GM23338 (cell line): ENCODE measurements around the gene TEX26. TPM values are rescaled to one million over a fixed set of nuclear protein-coding genes. Genes with fewer than 3 reads are reported as not detected.

ENCODE experiments used
- ATAC-seq: fragments of 200-7000 bp; cut with Tn5 transposase; 3 replicates; pipeline ENCODE4 v1.9.1; 2020
- DNase-seq: peaks from one replicate; pipeline ENCODE4 v3.0.0-alpha.2; 2015; ENCODE audit warnings: low spot score
- H2AFZ ChIP-seq: fragments of 200-600 bp; sonication (generic); 2 replicates; pipeline ENCODE4 v1.8.0; 2016; ENCODE audit warnings: antibody characterized with exemption, mild to moderate bottlenecking, moderate library complexity
- H3F3A ChIP-seq: fragments of 200-600 bp; sonication (generic); replicated peaks from 2 replicates; pipeline ENCODE4 v1.8.0; 2017; ENCODE audit warnings: antibody characterized with exemption, mixed run types, low read depth
- H3K27ac ChIP-seq: fragments of 200-600 bp; sonication (generic); 2 replicates; pipeline ENCODE4 v1.6.1; 2016; ENCODE audit warnings: low read depth
- H3K27me3 ChIP-seq: fragments of 200-600 bp; sonication (generic); 2 replicates; pipeline ENCODE4 v1.8.0; 2016; ENCODE audit warnings: mild to moderate bottlenecking, mixed run types, moderate library complexity; ENCODE audit not compliant: insufficient read depth
- H3K36me3 ChIP-seq: fragments of 200-600 bp; sonication (generic); 2 replicates; pipeline ENCODE4 v1.8.0; 2016; ENCODE audit warnings: mild to moderate bottlenecking; ENCODE audit not compliant: insufficient read depth
- H3K4me1 ChIP-seq: fragments of 200-600 bp; sonication (generic); 2 replicates; pipeline ENCODE4 v1.8.0; 2016; ENCODE audit warnings: mild to moderate bottlenecking, moderate library complexity; ENCODE audit not compliant: insufficient read depth
- H3K4me2 ChIP-seq: fragments of 200-600 bp; sonication (generic); 2 replicates; pipeline ENCODE4 v1.7.1; 2017; ENCODE audit warnings: mixed run types
- H3K4me3 ChIP-seq: fragments of 200-600 bp; sonication (generic); 2 replicates; pipeline ENCODE4 v1.6.1; 2016; ENCODE audit warnings: mixed run types
- H3K79me2 ChIP-seq: fragments of 200-600 bp; sonication (generic); replicated peaks from 2 replicates; pipeline ENCODE4 v1.8.0; 2017; ENCODE audit warnings: mild to moderate bottlenecking; ENCODE audit not compliant: insufficient read depth
- H3K9me2 ChIP-seq: fragments of 200-600 bp; sonication (generic); 2 replicates; pipeline ENCODE4 v1.8.0; 2017; ENCODE audit not compliant: insufficient read depth
- H4K20me1 ChIP-seq: fragments of 200-600 bp; sonication (generic); replicated peaks from 2 replicates; pipeline ENCODE4 v1.8.0; 2017; ENCODE audit warnings: mild to moderate bottlenecking; ENCODE audit not compliant: insufficient read depth
- H3K27ac Mint-ChIP-seq: 2 replicates; pipeline ENCODE4 v1.8.0; 2020; ENCODE audit warnings: inconsistent platforms, mild to moderate bottlenecking, moderate library complexity, mixed read lengths
- H3K27me3 Mint-ChIP-seq: 3 replicates; pipeline ENCODE4 v1.8.0; 2022; ENCODE audit warnings: low read depth, mild to moderate bottlenecking, moderate library complexity, mixed read lengths, inconsistent platforms; ENCODE audit not compliant: insufficient read depth, poor library complexity
- H3K36me3 Mint-ChIP-seq: 3 replicates; pipeline ENCODE4 v1.8.0; 2021; ENCODE audit warnings: low read depth, mild to moderate bottlenecking, inconsistent platforms, moderate library complexity, mixed read lengths
- H3K4me1 Mint-ChIP-seq: 3 replicates; pipeline ENCODE4 v1.8.0; 2020; ENCODE audit warnings: mild to moderate bottlenecking, inconsistent platforms, mixed read lengths
- H3K4me3 Mint-ChIP-seq: 3 replicates; pipeline ENCODE4 v1.8.0; 2021; ENCODE audit warnings: moderate library complexity, mild to moderate bottlenecking, inconsistent platforms, mixed read lengths
- H3K9me3 Mint-ChIP-seq: 3 replicates; pipeline ENCODE4 v1.8.0; 2020; ENCODE audit warnings: moderate library complexity, mild to moderate bottlenecking, inconsistent platforms, mixed read lengths
- CREB1 ChIP-seq: fragments of 250-450 bp; sonication (Bioruptor Pico); IDR thresholded peaks from 2 replicates; pipeline ENCODE4 v1.5.0; 2020; ENCODE audit warnings: low read depth, mild to moderate bottlenecking, moderate library complexity
- EZH2 ChIP-seq: fragments of 200-600 bp; sonication (generic); IDR thresholded peaks from one replicate; pipeline ENCODE4 v1.8.0; 2017; ENCODE audit warnings: antibody characterized with exemption, mild to moderate bottlenecking, low read depth; ENCODE audit not compliant: unreplicated experiment
- EZH2phosphoT487 ChIP-seq: fragments of 200-600 bp; sonication (generic); IDR thresholded peaks from one replicate; pipeline ENCODE4 v1.8.1; 2018; ENCODE audit warnings: antibody characterized with exemption; ENCODE audit not compliant: unreplicated experiment
- JUNB ChIP-seq: IDR thresholded peaks from one replicate; pipeline ENCODE4 v1.6.1; 2016; ENCODE audit warnings: antibody characterized with exemption; ENCODE audit not compliant: unreplicated experiment
- NANOG ChIP-seq: IDR thresholded peaks from 2 replicates; pipeline ENCODE4 v1.6.1; 2016; ENCODE audit warnings: antibody characterized with exemption, borderline replicate concordance
- POLR2AphosphoS5 ChIP-seq: IDR thresholded peaks from 2 replicates; pipeline ENCODE4 v1.6.1; 2016; ENCODE audit warnings: antibody characterized with exemption, low read depth
- ZNF331 ChIP-seq: fragments of 250-450 bp; sonication (Bioruptor Pico); IDR thresholded peaks from 2 replicates; pipeline ENCODE4 v1.5.0; 2020; ENCODE audit warnings: low read depth, mild to moderate bottlenecking, moderate library complexity
- polyA plus RNA-seq: library from polyadenylated mRNA; unstranded; fragments of >200 nt; fragmentation: Nextera tagmentation; extraction: Ambion mirVana; gene quantifications from 2 replicates; pipeline ENCODE4 v1.2.1, GENCODE V29; 2016
- total RNA-seq: library from RNA; depleted of rRNA; stranded (reverse); fragments of >200 nt; shearing (Covaris generic); gene quantifications from 2 replicates; pipeline ENCODE4 v1.2.3, GENCODE V29; 2014
- TF ChIP-seq, protein P1 (sequence below): IDR thresholded peaks from 2 replicates; pipeline ENCODE4 v1.6.1; 2016; ENCODE audit warnings: antibody characterized with exemption
- TF ChIP-seq, protein P2 (sequence below): IDR thresholded peaks from one replicate; pipeline ENCODE4 v1.6.1; 2018; ENCODE audit warnings: antibody characterized with exemption; ENCODE audit not compliant: unreplicated experiment
- TF ChIP-seq, protein P3 (sequence below): fragments of 250-450 bp; sonication (Bioruptor Pico); IDR thresholded peaks from 2 replicates; pipeline ENCODE4 v1.5.0; 2020; ENCODE audit warnings: mild to moderate bottlenecking, moderate library complexity

TEX26 gene
- total and polyA plus RNA-seq, 2 experiments from 2014 or later = not detected

DNA sequence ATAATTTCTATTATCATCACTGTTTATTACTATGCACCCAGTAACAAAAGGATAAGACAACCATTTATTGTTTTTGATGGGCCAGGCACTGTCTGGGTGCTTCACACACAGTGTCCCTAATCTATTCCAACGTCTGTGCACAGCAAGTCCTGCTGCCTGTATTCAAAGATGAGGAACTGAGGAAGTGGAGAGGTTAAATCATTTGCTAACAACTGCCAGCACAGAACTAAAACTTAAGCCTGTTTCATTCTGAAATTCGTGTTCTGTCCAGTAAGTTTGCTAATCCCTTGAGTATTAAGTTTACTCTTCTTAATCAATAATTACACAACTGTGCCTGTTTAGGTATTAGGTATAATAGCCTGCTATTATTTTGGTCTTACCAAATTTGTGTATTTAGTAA, 41.9 kb downstream of the TEX26 start:
- no peaks in the 10 kb centered on the region for H3K36me3 Mint-ChIP-seq
- DNase-seq (no peak), ATAC-seq (no peak)
- Histone ChIP-seq H3K27ac (no peak overlapping the region), H3K4me3 (no peak overlapping the region), H3K4me2 (no peak overlapping the region), H3K9me2 (no peaks in the 10 kb centered on the region), H3K4me1 (no peaks in the 10 kb centered on the region), H3F3A (no peaks in the 10 kb centered on the region), H4K20me1 (no peaks in the 10 kb centered on the region), H2AFZ (no peak overlapping the region), H3K36me3 (no peaks in the 10 kb centered on the region), H3K79me2 (no peaks in the 10 kb centered on the region), H3K27me3 (no peaks in the 10 kb centered on the region)
- H3K27ac Mint-ChIP-seq = no peak overlapping the region
- TF ChIP-seq JUNB (no peak), EZH2 (no peak), POLR2AphosphoS5 (no peak)
- TF ChIP-seq, protein P1, sequence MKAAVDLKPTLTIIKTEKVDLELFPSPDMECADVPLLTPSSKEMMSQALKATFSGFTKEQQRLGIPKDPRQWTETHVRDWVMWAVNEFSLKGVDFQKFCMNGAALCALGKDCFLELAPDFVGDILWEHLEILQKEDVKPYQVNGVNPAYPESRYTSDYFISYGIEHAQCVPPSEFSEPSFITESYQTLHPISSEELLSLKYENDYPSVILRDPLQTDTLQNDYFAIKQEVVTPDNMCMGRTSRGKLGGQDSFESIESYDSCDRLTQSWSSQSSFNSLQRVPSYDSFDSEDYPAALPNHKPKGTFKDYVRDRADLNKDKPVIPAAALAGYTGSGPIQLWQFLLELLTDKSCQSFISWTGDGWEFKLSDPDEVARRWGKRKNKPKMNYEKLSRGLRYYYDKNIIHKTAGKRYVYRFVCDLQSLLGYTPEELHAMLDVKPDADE = no peak
- no peaks in the 10 kb centered on the region for H3K27me3 Mint-ChIP-seq
- H3K4me3 Mint-ChIP-seq = no peak overlapping the region
- H3K4me1 Mint-ChIP-seq = peaks cover 4% of the 10 kb centered on the region; the same call in 1 of the 3 replicates
- H3K9me3 Mint-ChIP-seq = no peaks in the 10 kb centered on the region; the same call in 2 of the 3 replicates

DNA sequence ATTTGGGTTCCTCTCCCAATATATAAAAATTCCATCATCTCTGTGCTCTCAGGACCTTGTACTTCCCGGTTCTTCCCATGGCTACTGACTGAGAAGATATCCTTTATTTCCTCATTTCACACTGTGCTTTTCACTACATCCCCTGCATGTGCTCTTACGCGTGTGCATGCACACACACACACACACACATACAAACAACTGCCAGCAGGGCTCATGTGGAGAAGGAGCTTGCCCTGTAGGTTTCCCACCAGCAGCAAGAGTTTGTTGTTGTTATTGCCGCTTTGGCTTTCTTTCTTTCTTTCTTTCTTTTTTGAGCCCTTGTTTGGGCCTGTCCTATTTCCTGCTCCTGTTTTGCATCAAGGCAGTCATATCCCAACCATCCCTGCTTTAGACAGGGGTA, 43.6 kb downstream of the TEX26 start:
- ATAC-seq (no peak), DNase-seq (no peak)
- Histone ChIP-seq H3K27ac (no peak overlapping the region), H3K4me3 (no peak overlapping the region), H3K79me2 (no peaks in the 10 kb centered on the region), H3K4me2 (no peak overlapping the region), H3K9me2 (no peaks in the 10 kb centered on the region), H3F3A (no peaks in the 10 kb centered on the region), H2AFZ (peak overlapping the region; percentile 91), H3K27me3 (no peaks in the 10 kb centered on the region), H3K4me1 (no peaks in the 10 kb centered on the region), H4K20me1 (no peaks in the 10 kb centered on the region), H3K36me3 (no peaks in the 10 kb centered on the region)
- H3K36me3 Mint-ChIP-seq = no peaks in the 10 kb centered on the region
- no peak overlapping the region for H3K27ac Mint-ChIP-seq
- no peaks in the 10 kb centered on the region for H3K27me3 Mint-ChIP-seq
- no peak overlapping the region for H3K4me3 Mint-ChIP-seq
- no peaks in the 10 kb centered on the region; the same call in 2 of the 3 replicates for H3K9me3 Mint-ChIP-seq
- H3K4me1 Mint-ChIP-seq = peaks cover 4% of the 10 kb centered on the region; the same call in 1 of the 3 replicates
- TF ChIP-seq CREB1 (CRISPR knock-in tag) (no peak), NANOG (no peak), ZNF331 (CRISPR knock-in tag) (no peak), EZH2 (no peak), JUNB (no peak), EZH2phosphoT487 (no peak)
- TF ChIP-seq, protein P2, sequence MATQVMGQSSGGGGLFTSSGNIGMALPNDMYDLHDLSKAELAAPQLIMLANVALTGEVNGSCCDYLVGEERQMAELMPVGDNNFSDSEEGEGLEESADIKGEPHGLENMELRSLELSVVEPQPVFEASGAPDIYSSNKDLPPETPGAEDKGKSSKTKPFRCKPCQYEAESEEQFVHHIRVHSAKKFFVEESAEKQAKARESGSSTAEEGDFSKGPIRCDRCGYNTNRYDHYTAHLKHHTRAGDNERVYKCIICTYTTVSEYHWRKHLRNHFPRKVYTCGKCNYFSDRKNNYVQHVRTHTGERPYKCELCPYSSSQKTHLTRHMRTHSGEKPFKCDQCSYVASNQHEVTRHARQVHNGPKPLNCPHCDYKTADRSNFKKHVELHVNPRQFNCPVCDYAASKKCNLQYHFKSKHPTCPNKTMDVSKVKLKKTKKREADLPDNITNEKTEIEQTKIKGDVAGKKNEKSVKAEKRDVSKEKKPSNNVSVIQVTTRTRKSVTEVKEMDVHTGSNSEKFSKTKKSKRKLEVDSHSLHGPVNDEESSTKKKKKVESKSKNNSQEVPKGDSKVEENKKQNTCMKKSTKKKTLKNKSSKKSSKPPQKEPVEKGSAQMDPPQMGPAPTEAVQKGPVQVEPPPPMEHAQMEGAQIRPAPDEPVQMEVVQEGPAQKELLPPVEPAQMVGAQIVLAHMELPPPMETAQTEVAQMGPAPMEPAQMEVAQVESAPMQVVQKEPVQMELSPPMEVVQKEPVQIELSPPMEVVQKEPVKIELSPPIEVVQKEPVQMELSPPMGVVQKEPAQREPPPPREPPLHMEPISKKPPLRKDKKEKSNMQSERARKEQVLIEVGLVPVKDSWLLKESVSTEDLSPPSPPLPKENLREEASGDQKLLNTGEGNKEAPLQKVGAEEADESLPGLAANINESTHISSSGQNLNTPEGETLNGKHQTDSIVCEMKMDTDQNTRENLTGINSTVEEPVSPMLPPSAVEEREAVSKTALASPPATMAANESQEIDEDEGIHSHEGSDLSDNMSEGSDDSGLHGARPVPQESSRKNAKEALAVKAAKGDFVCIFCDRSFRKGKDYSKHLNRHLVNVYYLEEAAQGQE = no peak
- TF ChIP-seq, protein P1 = no peak
- TF ChIP-seq, protein P3, sequence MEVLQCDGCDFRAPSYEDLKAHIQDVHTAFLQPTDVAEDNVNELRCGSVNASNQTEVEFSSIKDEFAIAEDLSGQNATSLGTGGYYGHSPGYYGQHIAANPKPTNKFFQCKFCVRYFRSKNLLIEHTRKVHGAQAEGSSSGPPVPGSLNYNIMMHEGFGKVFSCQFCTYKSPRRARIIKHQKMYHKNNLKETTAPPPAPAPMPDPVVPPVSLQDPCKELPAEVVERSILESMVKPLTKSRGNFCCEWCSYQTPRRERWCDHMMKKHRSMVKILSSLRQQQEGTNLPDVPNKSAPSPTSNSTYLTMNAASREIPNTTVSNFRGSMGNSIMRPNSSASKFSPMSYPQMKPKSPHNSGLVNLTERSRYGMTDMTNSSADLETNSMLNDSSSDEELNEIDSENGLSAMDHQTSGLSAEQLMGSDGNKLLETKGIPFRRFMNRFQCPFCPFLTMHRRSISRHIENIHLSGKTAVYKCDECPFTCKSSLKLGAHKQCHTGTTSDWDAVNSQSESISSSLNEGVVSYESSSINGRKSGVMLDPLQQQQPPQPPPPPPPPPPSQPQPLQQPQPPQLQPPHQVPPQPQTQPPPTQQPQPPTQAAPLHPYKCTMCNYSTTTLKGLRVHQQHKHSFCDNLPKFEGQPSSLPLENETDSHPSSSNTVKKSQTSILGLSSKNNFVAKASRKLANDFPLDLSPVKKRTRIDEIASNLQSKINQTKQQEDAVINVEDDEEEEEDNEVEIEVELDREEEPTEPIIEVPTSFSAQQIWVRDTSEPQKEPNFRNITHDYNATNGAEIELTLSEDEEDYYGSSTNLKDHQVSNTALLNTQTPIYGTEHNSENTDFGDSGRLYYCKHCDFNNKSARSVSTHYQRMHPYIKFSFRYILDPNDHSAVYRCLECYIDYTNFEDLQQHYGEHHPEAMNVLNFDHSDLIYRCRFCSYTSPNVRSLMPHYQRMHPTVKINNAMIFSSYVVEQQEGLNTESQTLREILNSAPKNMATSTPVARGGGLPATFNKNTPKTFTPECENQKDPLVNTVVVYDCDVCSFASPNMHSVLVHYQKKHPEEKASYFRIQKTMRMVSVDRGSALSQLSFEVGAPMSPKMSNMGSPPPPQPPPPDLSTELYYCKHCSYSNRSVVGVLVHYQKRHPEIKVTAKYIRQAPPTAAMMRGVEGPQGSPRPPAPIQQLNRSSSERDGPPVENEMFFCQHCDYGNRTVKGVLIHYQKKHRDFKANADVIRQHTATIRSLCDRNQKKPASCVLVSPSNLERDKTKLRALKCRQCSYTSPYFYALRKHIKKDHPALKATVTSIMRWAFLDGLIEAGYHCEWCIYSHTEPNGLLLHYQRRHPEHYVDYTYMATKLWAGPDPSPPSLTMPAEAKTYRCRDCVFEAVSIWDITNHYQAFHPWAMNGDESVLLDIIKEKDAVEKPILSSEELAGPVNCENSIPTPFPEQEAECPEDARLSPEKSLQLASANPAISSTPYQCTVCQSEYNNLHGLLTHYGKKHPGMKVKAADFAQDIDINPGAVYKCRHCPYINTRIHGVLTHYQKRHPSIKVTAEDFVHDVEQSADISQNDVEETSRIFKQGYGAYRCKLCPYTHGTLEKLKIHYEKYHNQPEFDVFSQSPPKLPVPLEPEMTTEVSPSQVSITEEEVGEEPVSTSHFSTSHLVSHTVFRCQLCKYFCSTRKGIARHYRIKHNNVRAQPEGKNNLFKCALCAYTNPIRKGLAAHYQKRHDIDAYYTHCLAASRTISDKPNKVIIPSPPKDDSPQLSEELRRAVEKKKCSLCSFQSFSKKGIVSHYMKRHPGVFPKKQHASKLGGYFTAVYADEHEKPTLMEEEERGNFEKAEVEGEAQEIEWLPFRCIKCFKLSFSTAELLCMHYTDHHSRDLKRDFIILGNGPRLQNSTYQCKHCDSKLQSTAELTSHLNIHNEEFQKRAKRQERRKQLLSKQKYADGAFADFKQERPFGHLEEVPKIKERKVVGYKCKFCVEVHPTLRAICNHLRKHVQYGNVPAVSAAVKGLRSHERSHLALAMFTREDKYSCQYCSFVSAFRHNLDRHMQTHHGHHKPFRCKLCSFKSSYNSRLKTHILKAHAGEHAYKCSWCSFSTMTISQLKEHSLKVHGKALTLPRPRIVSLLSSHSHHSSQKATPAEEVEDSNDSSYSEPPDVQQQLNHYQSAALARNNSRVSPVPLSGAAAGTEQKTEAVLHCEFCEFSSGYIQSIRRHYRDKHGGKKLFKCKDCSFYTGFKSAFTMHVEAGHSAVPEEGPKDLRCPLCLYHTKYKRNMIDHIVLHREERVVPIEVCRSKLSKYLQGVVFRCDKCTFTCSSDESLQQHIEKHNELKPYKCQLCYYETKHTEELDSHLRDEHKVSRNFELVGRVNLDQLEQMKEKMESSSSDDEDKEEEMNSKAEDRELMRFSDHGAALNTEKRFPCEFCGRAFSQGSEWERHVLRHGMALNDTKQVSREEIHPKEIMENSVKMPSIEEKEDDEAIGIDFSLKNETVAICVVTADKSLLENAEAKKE (CRISPR knock-in tag) = no peak
